ENCODE measurements around the gene DCBLD1. TPM values are rescaled to one million over a fixed set of nuclear protein-coding genes. Genes with fewer than 3 reads are reported as not detected.

DCBLD1 gene
- total and polyA plus RNA-seq, 4 donors: 2.7 to 10.4 (median 4.4) TPM

GRCh38 chr6:117545161-117545595, 62.7 kb downstream of the DCBLD1 start (continued):
- TF ChIP-seq REST (IDR thresholded peaks at IDR 0.05) (no peak), ATF3 (IDR thresholded peaks at IDR 0.05) (peak; percentile 87)

- H3K36me3 ChIP-seq (ENCODE audit: control insufficient read depth in 4 of 4, insufficient read depth in 3 of 4, low read depth in 1 of 4, low read length in 3 of 4): peaks cover 3 to 8% (median 6%) of the 10 kb centered on the region in 4 donors
- TF ChIP-seq ATF3 (IDR thresholded peaks at IDR 0.05) (no peak), MAX (IDR thresholded peaks at IDR 0.05) (no peak), JUND (IDR thresholded peaks at IDR 0.05) (no peak), FOXA1 (IDR thresholded peaks at IDR 0.05) (no peak), SP1 (IDR thresholded peaks at IDR 0.05) (no peak), ZBTB33 (IDR thresholded peaks at IDR 0.05) (no peak), HNF4A (conservative IDR thresholded peaks at IDR 0.05) (no peak), YY1 (IDR thresholded peaks at IDR 0.05) (no peak), FOXA2 (IDR thresholded peaks at IDR 0.05) (no peak), TAF1 (conservative IDR thresholded peaks at IDR 0.05) (no peak), NR2F2 (IDR thresholded peaks at IDR 0.05) (no peak), EGR1 (IDR thresholded peaks at IDR 0.05; ENCODE audit: low read depth in 2 of 2) (no peak), GABPA (IDR thresholded peaks at IDR 0.05 in 1 of 2, conservative IDR thresholded peaks at IDR 0.05 in 1 of 2) (no peak), RXRA (IDR thresholded peaks at IDR 0.05) (no peak)
Observed at GRCh38 chr6:117546674-117547073, 64.2 kb downstream of the DCBLD1 start.

More at GRCh38 chr6:117546674-117547073, 64.2 kb downstream of the DCBLD1 start:
- no peak for DNase-seq (ENCODE audit: low spot score)
- H3K27ac ChIP-seq (ENCODE audit: low read depth in 1 of 2, low read length in 2 of 2): no peak overlapping the region
- H3K4me1 ChIP-seq (ENCODE audit: control insufficient read depth in 4 of 4, insufficient read depth in 4 of 4, low read length in 3 of 4): peaks cover 0 to 14% (median 10%) of the 10 kb centered on the region in 4 donors
- no peak overlapping the region for H3K4me3 ChIP-seq (ENCODE audit: low read depth in 1 of 3, low read length in 3 of 3)
- no peaks in the 10 kb centered on the region for H3K9me3 ChIP-seq (ENCODE audit: control insufficient read depth in 4 of 4, low read length in 3 of 4)
- no peak overlapping the region for H3K9ac ChIP-seq (ENCODE audit: low read depth in 1 of 2, low read length in 2 of 2)
- H3K27me3 ChIP-seq (ENCODE audit: control insufficient read depth in 4 of 4, insufficient read depth in 4 of 4, low read length in 3 of 4): no peaks in the 10 kb centered on the region
- 97% methylated on average over 5 of the region's 5 CpGs for WGBS

Measured in liver (tissue), 9 donors.